Lower leg skin (tissue), 4 donors: ENCODE data around the gene LOXHD1. TPM values are rescaled to one million over a fixed set of nuclear protein-coding genes. Genes with fewer than 3 reads are reported as not detected.

Experiments
- DNase-seq, 2 donors: peaks; one replicate each; pipeline ENCODE4 v3.0.0-alpha.2; 2019; ENCODE audit warnings: low spot score in 2 of 2
- H3K4me3 ChIP-seq: fragments of 200-600 bp; sonication (generic); 2 replicates; pipeline ENCODE4 v1.5.1; 2017; ENCODE audit warnings: mild to moderate bottlenecking, low read depth; ENCODE audit not compliant: poor library complexity, severe bottlenecking
- CTCF ChIP-seq, 3 donors: fragments of 450-650 bp; IDR thresholded peaks; one replicate each; pipeline ENCODE4 v1.5.1; 2016; ENCODE audit warnings: antibody characterized with exemption in 3 of 3, mild to moderate bottlenecking in 3 of 3, moderate library complexity in 2 of 3
- POLR2A ChIP-seq, 2 donors: fragments of 450-650 bp; IDR thresholded peaks; one replicate each; pipeline ENCODE4 v1.6.1; 2016 to 2017; ENCODE audit warnings: antibody characterized with exemption in 2 of 2, mild to moderate bottlenecking in 1 of 2, moderate library complexity in 1 of 2
- WGBS, 2 donors: methylation state at CpG; one replicate each; pipeline ENCODE4 v1.1.5; 2018; 5-methylcytosine and 5-hydroxymethylcytosine counted together
- intact Hi-C: fragments of 100-400 bp; cut with DNase I; formaldehyde crosslinking; loops from one replicate; pipeline ENCODE4 v1.15.0; 2023; ENCODE audit warnings: low total_unique reads
- total RNA-seq, 4 donors: library from RNA; depleted of rRNA; stranded (reverse); fragments of >200 nt; gene quantifications; one replicate each; pipeline ENCODE4 v1.1.0, GENCODE V29; 2016

Gene LOXHD1
- total RNA-seq, 4 donors from 2014 or later, result 0.02 to 0.97 (median 0.32) TPM; not detected in 1

DNA sequence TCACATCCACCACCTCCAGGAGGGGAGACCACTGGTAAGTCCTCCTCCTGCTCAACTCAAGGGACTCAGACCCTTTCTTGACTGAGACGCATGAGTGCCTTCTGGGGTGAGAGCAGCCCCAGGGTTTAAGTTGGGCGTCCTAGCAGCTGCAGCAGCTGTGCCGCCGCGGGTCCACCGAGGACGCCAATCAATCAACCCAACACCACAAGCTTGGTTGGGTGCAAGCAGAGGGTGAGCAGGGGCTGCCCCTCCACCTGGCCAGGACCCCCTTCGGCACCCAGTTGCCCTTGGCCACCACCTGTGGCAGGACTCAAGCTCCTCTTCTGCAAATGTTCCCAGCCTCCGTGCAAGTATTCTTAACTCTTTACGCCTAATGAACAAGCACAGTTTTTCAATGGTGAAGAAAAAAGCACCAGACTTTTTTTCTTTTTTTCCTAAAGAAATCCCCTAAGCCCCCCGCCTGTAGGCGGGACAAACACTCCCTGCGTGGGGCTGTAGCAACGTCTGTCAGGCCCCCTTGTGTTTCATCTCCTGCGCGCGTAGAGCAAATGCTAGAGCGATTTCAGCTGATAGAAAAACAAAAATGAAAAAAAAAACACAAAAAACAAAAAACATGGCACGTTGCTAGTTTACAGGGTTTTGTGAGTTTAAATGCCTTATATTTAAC lies 197.1 kb downstream of the LOXHD1 start:
- 87 to 90% methylated on average over 13 to 18 of the region's 19 CpGs for WGBS, 2 donors
- DNase-seq, result peak in 1 of 2 donors; percentile 52
- no peak overlapping the region for H3K4me3 ChIP-seq
- TF ChIP-seq CTCF (IDR thresholded peaks at IDR 0.05) (no peak), POLR2A (IDR thresholded peaks at IDR 0.05) (no peak)
- intact Hi-C loops, result no loop called here

DNA sequence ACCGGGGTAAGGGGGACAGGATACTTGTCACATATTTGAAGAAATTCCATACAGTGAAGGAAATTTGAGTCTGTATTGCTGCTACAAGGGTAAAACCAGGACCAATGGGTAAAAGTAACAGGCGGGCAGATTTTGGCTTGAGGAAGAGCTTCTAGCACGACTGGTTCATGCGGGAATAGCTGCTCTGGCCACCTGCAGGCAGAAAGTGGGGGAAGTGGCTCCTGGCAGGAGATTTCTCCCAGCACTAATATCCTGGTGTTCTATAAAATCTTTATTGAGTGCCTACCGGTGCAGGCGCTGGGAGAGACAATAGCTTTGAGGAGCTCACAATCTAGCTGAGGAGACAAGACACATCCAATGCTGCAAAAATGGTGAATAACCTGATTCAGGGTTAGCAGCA lies 198.5 kb downstream of the LOXHD1 start:
- 69 to 74% methylated on average over 6 of the region's 6 CpGs for WGBS, 2 donors
- peak in 1 of 2 donors; percentile 46 for DNase-seq
- intact Hi-C loops, result no loop called here
- TF ChIP-seq CTCF (IDR thresholded peaks at IDR 0.05), result no peak
- TF ChIP-seq POLR2A (IDR thresholded peaks at IDR 0.05), result no peak
- no peak overlapping the region for H3K4me3 ChIP-seq

GRCh38 chr18:46456691-46457090 lies 200.3 kb downstream of the LOXHD1 start:
- TF ChIP-seq POLR2A (IDR thresholded peaks at IDR 0.05) (no peak), CTCF (IDR thresholded peaks at IDR 0.05) (no peak)
- WGBS, 2 donors, result 95 to 99% methylated on average over 13 of the region's 13 CpGs
- DNase-seq, result no peak
- no peak overlapping the region for H3K4me3 ChIP-seq
- intact Hi-C loops, result no loop called here

- TF ChIP-seq POLR2A (IDR thresholded peaks at IDR 0.05) (no peak), CTCF (IDR thresholded peaks at IDR 0.05) (no peak)
- intact Hi-C loops, result no loop called here
These were observed 204.2 kb downstream of the LOXHD1 start for GRCh38 chr18:46452820-46453219.

GRCh38 chr18:46449499-46449898 lies 207.5 kb downstream of the LOXHD1 start:
- intact Hi-C loops, result no loop called here
- H3K4me3 ChIP-seq, result no peak overlapping the region
- 70% methylated on average over 1 of the region's 1 CpG; no CpG with 5 or more reads in 1 of the 2 donors for WGBS, 2 donors
- no peak for TF ChIP-seq CTCF (IDR thresholded peaks at IDR 0.05)
- TF ChIP-seq POLR2A (IDR thresholded peaks at IDR 0.05), result no peak
- DNase-seq, result no peak

More at GRCh38 chr18:46452820-46453219, 204.2 kb downstream of the LOXHD1 start:
- 88 to 90% methylated on average over 6 of the region's 6 CpGs for WGBS, 2 donors
- no peak for DNase-seq
- no peak overlapping the region for H3K4me3 ChIP-seq

DNA sequence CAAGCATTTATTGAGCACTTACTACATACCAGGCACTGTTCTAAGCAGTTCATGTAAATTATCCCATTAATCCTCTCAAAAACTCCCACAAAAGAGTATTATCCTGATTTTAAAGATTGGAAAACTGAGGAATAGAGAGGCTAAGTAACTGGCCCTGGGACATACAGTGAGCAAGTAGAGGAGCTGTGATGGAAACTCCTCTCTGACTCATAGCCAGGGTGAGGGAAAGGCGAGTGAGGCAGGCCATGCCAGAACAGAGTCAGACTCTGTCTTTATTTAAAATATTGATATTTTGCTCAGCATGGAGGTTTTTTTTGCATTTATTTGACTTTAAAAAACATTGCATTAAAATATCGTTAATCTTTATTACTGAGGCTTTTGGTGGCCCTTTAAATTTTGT lies 208.0 kb downstream of the LOXHD1 start:
- intact Hi-C loops, result no loop called here
- 79 to 83% methylated on average over 2 of the region's 2 CpGs for WGBS, 2 donors
- no peak for TF ChIP-seq CTCF (IDR thresholded peaks at IDR 0.05)
- TF ChIP-seq POLR2A (IDR thresholded peaks at IDR 0.05), result no peak
- no peak for DNase-seq
- no peak overlapping the region for H3K4me3 ChIP-seq
